Stimulated activated CD8-positive, alpha-beta memory T cell treated with anti-CD3 and anti-CD28 coated beads, Interleukin-2, amount 100 ng/mL, for 48 hours (primary cell): ENCODE data around the gene LRRC45.
A peak's percentile ranks its signal among the peaks of the same experiment; 100 is the strongest.

Source experiments
- DNase-seq, 2 donors: peaks; one replicate each; pipeline ENCODE4 v3.0.0-alpha.2; 2020; ENCODE audit warnings: low read depth in 2 of 2

Gene LRRC45

DNA sequence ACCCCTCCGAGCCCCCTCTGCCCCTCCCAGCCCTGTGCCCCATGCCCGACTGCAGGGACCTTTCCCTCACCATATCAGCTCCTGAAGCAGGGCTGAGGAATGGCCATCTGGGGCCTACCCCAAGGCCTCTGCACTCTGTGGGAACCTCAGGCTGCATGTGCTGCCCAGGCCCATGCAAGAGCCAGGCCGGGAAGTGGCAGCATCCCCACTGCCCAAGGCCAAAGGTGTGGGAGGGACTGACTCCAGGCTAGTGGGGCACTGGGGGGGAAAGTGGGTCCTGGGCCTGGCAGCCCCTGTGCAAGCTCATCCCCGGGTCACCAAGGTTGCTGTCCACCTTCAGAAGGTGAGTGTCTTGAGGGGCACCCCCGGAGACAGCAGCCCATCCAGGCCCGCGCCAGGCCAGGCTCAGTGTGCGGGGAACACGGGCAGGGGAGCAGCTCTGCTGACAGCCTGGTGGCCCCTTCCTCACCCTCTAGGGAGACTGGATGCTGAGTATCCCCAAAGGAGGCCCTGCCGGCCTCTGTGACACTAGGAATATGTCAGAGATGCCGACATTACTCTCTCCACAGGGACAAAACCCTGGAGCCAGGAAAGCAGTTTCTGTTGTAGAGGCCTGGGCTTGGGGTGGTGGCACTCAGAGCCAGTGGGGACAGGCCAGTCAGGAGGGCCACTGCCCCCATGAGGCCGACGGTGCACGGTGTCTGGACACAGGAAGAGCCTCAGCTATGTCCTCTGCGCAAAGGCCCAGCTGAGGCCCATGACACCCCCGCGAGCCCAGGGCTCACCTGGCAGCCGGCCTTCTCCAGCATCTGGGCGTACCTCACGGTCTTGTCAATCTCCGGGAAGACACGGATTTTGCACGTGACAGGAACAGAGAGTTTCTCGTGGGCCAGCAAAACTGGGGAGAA lies 39.2 kb downstream of the LRRC45 start:
- DNase-seq: no peak

DNA sequence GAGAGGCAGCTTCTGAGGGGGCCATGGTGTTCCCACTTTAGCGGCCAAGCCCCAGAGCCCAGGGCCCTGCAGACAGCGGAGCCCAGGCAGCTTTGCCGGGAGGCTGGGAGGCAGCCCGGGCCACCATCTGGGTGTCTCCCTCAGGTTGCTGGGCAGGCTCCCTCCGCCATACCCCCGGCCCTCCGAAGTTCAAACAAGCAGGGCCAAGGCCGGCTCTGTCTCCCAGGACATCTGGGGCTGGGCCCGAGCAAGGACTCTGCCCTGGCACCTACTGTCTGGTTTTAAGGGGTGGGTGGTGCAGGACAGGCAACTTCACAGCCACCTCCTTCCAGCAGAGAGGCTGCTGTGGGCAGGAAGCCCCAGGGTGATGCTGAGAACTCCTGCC lies 39.9 kb downstream of the LRRC45 start:
- DNase-seq: no peak

DNA sequence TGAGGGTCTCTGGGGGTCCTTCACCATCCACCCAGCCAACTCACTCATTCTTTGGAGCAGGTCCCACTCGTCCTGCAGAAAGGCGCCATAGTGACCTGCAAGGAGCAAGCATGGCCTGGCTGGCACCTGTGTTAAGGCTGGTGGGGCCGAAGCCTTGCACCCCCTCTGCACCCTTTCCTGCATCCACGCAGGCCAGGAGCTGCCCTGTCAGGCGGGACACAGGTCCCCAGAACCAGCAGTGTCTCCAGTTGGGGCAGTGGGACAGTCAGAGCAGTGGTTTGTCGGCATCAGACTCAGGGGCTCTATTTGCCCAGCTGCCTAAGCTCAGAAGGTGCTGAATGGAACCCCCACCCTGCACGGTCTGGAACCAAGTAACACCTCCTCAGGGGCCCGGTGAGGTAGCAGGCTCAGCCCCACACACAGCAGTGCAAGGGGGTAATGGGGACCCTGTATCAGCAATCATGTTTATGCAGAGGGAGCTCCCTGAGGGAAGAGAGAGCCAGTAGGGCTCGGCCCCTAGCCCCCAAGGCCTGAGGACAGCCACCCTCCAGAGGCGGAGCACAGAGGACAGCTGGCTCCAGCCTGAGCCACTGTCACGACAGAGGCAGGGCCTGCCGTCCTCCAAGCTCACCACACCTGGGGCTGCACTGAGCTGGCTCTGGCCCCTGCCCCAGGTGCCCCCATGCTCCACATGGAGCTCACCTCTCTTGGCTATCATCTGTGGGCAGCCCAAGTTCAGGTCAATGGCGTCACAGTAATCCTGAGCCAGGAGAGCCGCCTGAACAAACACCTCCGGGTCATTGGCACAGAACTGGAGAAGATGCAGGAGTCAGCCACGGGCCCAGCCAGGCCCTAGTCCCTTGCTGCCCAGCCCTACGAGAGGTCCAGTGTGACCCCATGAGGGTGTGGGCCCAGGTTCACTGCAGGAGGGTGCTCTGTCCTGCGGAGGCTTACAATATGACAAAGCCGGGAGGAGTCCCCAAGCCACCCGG lies 40.6 kb downstream of the LRRC45 start:
- DNase-seq: no peak

DNA sequence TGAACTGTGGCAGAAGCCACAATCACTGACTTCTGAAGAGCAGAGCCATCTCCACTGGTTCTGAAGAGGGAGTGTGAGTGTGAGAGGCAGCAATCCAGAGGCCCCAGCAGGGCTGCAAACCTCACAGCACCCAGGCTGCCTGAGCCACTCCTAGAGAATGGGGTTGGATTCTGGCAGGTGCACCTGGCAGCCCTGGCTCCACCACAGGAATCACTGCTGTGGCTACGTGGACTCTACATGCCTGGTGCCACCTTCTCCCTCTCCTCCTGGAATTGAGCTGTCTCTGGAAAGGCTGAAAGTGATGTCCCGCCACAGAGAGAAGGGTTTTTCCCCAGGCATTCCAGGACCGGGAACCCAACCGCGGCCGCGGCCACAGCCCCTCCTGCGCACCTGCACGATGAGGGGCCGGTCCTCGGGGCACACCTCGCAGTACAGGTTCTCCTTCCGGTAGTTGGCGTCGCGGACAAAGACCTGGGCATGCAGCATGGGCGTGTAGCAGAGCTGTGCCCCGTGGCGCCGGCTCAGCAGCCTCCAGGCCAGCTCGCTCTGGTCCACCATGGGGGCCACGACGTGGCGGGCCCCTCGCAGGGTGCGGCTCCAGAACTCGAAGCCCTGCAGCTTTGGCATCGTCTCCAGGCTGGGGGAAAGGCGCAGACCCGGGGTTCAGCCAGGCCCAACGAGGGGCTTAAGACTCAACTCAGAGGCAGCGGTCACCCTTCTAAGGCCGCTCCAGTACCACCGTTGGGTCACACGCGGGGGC lies 41.5 kb downstream of the LRRC45 start:
- no peak for DNase-seq

DNA sequence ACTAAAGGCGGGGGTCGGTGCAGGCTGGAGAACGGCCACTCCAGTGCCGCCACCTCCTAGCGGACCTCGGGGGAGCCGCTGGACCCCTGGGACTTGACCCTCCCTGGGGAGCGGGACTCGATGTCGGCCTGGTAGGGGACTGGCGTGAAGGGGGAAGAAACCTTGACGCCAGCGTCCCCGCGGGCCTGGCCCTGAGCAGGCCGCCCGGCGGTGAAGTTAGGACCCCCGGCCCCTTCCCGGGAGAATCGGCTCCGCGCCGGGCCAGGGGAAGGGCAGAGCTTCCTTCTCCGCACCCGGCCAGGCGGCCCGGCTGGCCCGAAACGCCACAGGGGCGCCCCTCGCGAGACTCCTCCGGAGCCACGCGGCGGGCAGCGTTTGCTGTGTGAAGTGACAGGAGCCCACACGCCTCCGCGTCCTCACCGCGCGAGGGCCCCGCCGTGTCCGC lies 42.1 kb downstream of the LRRC45 start:
- no peak for DNase-seq

DNA sequence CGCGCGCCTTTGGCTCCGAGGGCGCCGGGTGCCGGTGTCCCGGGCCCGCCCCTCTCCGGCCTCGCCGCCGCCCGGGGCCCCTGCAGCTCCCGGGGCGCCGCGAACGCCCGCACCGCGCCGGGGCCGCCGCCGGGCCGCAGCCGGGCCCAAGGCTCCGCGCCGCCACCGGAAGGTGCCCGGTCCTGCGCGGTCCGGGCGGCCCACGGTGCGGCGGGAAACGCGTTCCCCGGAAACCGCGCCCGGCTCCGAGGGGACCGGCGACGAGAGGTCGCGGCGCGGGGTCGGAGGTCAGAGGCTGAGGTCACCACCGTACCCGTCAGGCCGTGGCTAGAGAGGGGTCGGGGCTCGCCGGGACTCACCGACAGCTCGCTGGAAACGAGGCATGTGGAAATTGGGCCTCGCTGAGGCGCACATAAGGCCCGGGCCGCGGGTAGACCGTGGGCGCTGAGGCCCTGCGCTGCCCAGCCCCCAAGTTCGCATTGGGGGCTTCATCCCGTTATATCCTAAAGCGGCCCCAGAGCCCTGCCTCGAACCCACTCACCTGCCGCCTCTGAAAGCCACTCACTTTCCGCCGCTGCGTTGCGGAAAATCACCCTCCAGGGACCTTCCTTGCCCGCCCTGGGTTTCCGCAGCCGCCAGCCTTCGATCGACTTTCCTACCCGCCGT lies 42.7 kb downstream of the LRRC45 start, which contains the start of gene DUS1L:
DUS1L (minus strand) TSS at position 167 of the 666 bp plus-strand sequence. CDS start 745 bp downstream, outside the sequence.
- DNase-seq: peak; percentile 59 to 60

DNA sequence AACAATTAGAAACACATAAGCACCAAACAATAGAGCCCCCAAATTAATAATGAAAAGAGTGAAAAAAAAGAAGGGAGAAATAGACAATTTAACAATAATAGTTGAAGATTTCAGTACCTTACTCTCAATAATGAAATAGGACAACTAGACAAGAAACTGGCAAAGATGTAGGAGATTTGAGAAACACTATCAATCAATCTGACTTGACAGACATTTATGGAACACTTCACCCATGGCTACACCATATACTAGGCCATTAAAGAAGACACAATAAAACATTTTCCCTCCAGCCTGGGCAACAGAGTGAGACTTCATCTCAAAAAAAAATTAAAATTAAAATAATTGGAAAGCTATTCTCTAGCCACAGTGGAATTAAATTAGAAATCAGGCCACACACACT lies 47.5 kb downstream of the LRRC45 start:
- DNase-seq: no peak

DNA sequence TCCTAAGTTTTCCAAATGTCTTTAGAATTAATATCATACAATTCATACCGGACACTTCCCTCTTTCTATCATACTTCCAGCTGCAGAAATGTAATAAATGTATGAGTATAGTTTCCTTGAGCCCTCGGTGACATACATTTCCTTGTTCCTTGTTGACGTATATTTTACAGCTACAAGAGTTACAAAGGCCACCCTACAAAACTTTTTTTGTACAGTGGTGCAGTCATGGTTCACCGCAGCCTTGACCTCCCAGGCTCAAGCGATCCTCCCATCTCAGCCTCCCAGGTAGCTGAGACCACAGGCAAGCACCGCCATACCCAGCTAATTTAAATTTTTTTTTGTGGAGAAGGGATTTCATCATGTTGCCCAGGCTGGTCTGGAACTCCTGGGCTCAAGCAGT lies 49.7 kb downstream of the LRRC45 start:
- DNase-seq: no peak

DNA sequence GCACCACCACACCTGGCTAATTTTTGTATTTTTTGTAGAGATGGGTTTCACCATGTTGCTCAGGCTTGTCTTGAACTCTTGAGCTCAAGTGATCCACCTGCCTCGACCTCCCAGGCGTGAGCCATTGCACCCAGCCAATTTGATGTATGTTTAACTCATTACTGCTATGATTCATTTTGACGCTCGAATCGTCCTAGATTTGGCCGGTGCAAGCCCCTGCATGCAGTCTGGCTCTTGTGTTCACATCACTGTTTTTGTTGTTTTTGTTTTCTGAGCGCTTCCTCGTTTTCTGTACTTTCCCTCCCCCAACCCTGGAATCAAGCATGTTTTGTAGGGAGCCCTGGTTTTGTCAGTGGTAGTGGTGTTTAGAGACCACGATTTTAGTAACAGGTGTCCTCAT lies 50.3 kb downstream of the LRRC45 start:
- DNase-seq: no peak

DNA sequence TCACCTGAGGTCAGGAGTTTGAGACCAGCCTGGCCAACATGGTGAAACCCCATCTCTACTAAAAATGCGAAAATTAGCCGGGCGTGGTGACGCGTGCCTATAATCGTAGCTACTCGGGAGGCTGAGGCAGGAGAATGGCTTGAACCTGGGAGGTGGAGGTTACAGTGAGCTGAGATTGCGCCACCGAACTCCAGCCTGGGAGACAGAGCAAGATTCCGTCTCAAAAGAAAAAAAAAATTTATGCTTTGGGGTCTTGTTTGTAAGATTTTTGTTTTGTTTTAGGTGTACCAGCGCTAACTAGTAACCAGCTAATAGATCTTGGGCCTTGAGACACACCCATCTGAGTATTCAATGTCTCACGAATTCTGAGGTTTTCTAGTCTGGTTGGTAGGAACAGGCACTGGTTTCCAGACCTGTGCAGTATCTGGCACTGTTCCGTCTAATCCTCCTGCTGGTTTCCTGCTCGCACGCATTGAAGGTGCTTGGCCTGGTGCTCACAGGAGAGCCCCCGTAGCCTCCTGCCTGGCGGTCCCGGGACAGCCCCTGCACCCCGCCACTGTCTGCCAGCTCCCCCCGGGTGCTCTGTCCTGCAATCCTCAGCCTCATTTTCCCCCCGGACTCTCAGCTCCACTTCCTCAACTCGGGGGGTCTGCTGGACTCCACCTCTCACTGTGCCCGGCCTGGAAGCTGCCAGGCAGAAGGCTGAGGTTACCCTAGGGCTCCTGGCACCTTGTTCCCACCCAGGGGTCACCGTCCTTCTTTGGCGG lies 53.1 kb downstream of the LRRC45 start:
- no peak for DNase-seq

DNA sequence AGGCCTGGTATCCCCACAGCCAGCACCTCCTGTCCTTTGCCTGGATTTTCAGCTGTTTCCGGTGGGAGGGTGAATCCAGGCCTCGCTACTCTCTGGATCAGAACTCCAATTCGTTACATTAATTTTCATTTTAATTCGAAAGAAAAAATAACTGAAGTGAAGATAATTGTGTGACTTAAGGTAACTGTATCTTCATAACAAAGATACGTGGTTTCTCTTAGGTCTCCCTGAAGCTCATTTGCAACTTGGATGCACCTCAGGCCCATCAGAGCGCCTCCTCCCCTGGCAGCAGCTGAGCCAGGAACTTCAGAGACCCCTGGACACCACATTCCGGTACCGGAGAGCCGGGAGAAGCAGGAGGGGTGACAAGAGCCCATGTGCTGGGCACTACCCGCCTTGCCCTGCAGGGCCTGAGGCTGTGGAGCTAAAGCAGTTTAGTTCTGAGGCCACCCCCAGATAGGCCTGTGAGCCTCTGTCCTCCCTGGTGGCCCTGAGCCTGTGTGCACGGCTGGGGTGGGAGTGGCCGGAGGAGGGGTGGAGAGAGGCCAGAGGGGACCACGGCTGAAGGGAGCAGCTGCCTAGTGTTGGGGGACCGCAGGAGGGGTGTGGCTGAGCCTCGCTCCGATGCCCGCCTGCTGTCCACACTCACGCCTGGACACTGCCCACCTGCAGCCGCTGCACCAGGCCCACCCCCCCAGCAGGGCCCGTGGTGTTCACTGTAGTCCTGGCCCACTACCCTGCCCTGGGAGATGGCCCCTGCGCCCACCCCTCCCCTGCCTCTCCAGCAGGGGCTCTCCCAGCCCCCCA lies 53.9 kb downstream of the LRRC45 start:
- DNase-seq: no peak

DNA sequence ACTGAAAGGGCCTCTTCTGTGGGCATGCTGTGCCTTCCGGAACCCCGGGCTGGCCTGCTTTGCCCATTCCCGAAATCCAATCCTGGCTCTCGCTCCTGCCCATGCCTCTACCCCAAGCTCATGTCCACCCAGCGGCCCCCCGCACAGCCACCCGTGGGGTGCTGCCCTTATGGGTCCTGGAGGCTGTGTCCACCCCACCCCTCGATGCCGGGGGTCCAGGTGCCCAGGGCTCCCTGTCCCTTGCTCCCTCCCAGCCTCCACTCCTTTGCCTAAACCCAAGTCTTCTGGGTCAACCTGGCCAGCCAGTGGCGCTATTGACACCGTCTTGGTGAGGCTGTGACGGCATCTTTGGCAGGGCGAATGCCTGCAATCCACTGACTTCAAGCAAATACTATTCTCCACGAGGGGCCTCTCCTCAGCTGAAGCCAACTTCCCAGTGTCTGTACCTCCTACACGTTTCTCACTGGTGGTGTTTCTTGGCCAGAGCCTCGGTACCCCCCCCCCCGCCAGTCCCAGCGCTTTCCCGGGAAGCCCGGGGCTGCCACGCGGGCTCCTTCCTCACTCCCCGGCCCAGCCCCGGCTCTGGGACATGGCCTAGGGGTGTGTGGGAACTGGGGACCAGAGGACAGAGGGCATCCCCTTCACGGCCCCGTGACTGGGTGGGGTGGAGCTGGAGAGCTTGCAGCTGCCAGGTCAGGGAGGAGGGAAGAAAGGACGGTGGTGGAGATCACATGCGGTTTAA lies 54.7 kb downstream of the LRRC45 start:
- DNase-seq: no peak

DNA sequence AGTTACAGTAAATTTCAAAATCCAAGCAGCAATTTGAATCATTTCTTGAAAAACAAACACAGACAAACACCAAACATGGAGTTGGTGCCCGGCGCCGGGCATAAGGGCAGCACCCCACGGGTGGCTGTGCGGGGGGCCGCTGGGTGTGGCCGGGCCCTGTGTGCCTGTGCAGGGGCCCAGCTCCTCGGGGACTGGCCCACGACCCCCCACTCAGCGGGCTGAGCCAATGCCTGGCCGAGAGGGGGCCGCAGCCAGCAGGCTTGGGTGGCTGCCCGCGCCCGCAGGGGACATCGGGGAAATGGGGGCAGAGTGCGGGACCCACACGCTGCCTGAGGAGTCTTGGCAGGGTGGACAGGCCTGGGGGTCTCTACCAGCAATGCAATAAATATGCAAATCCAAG lies 55.3 kb downstream of the LRRC45 start:
- DNase-seq: no peak

DNA sequence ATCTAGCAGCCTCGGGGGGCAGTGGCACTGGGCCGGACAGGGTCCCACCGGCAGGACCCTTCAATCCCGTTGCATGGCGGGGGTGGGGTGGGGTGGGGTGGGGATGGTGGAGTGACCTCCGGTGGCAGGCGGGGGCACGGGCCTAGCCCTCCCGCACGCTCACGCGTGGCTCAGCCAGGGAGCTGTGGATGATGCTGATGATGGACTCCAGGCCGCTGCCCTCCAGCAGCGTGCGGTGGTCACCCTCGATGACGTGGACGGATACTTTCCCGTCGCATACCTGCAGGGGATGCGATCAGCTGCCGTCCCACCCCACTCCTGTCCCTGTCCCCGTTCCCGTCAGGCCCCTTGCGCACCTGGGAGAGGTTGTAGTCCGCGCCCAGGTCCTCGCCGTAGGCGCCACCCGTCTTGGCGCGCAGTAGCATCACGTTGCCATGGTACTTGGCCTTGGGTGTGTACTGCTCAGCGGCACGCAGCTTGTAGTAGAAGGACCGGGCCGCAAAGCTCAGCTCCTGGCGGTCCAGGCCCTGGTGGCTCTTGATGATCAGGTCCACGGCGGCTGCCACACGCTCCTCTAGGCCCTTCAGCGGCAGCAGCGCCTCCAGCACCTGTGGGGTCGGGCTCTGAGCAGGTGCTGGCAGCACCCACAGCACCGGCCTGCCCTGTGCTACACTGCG lies 56.0 kb downstream of the LRRC45 start:
- no peak for DNase-seq

DNA sequence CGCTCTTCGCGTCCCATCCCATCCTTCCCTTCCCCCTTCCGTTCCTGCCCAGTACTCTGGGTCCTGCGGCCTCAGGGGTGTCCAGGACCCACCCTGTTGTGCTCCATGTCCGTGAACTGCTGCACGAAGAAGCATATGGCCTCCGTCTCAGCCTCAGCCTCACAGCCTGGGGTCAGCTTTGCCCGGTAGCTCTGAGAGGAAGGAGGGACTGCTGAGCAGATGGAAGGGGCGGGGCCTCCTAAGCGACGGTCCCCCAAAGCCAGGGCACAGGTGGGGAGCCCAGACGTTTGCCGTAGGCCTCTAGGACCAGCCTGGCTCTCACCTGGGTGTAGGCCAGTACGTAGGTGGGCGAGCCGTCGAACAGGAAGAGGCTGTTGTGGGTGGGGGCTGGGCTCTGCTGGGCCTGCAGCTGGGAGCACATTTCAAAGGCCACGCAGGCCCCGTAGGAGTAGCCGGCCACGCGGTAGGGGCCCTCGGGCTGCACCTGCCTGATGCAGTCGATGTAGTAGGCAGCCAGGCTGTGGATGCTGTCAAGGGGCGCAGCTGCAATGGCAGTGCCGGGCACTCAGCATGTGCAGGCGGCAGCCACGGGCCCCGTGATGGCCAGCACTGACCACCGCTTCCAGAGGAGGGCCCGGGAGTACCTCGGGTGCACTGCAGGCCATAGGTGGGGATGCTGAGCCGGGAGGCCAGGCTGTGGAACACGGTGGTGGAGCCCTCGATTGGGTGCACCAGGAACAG lies 57.1 kb downstream of the LRRC45 start:
- DNase-seq: no peak
